CD4-positive, alpha-beta T cell treated with Interleukin-1 beta for 1 hour (primary cell): Measurements from ENCODE around the gene CHTF18.
"Not testable (repeated sequence)": the region's sequence is repeated elsewhere in the genome, so short reads cannot be mapped to it uniquely, and the experiment has no call there.

ENCODE experiments used
- DNase-seq, 2 donors: peaks; one replicate each; pipeline ENCODE4 v3.0.0-alpha.2; 2020 to 2022

CHTF18 gene

GRCh38 chr16:760545-761343 is 27.7 kb upstream of the CHTF18 start, which contains the start of gene MSLN:
Gene MSLN, plus strand, starts transcription at chr16:760734. Its CDS starts 1,947 bp downstream, at chr16:762681.
- no peak for DNase-seq

GRCh38 chr16:761625-762513 is 26.6 kb upstream of the CHTF18 start:
- DNase-seq = no peak

GRCh38 chr16:762595-763268 is 25.7 kb upstream of the CHTF18 start:
- DNase-seq = no peak

- no peak for DNase-seq
These were observed 24.8 kb upstream of the CHTF18 start for GRCh38 chr16:763369-764183.

GRCh38 chr16:764184-764750 is 24.2 kb upstream of the CHTF18 start:
- no peak for DNase-seq

- DNase-seq = no peak
These were observed 23.5 kb upstream of the CHTF18 start for GRCh38 chr16:764848-765487.

GRCh38 chr16:765488-765865 is 22.9 kb upstream of the CHTF18 start:
- no peak for DNase-seq

- no peak for DNase-seq
These were observed 22.2 kb upstream of the CHTF18 start for GRCh38 chr16:766008-766819.

- DNase-seq = no peak
These were observed 21.4 kb upstream of the CHTF18 start for GRCh38 chr16:766820-767640.

GRCh38 chr16:767743-768235 is 20.6 kb upstream of the CHTF18 start:
- DNase-seq = no peak

GRCh38 chr16:768428-768827 is 20.0 kb upstream of the CHTF18 start:
- DNase-seq = no peak

- DNase-seq = no peak
These were observed 19.1 kb upstream of the CHTF18 start for GRCh38 chr16:769184-769784.

- no peak for DNase-seq
These were observed 18.5 kb upstream of the CHTF18 start for GRCh38 chr16:769934-770333.

GRCh38 chr16:770411-770810 is 18.0 kb upstream of the CHTF18 start:
- DNase-seq = no peak

- no peak for DNase-seq
These were observed 15.5 kb upstream of the CHTF18 start for GRCh38 chr16:772959-773358.

- DNase-seq = no peak
These were observed 14.1 kb upstream of the CHTF18 start for GRCh38 chr16:774086-775001.

- no peak for DNase-seq
These were observed 13.1 kb upstream of the CHTF18 start for GRCh38 chr16:775236-775796.

GRCh38 chr16:776298-776697 is 12.1 kb upstream of the CHTF18 start:
- DNase-seq = not testable (repeated sequence)
